ENCODE measurements around the gene LTBP2.

Gene LTBP2

DNA sequence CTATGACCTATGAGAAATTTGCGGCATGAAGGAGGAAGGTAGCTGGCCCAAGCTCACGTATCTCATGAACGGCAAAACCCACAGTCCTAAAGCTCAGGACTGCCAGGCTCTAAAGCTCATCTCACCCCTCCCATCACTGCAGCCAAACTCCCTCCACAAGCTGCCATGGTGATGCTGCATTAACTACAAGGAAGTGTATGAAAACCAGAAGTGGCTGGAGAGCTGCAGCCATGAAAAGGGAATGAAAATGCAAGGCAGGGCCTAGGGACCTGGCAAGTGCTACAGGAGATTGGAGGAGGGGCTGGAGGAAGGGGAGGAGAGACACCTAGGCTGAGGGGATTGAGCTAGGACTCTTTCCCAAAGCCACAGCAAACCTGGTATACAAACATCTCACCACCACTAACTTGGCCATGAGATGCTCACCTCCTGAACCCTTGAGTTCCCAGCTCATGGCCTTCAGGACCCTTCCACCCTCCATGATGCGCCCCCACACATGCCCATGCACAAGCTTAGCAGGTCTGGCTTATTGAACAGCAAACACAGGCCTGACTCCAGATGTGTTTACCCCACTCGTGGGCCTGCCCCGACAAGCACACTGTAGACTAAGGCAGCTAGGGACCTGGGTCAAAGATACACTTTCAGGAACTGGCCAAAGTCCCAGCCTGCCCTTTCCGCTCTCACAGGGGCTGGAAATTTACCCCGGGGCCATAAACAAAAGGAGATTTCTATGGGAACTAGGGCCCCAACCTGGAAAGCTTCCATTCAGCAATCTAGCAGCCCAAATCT is 42.0 kb downstream of the LTBP2 start:
- no peak for DNase-seq

- DNase-seq: no peak
Observed at GRCh38 chr14:74569387-74569786, 42.6 kb downstream of the LTBP2 start.

GRCh38 chr14:74568911-74569310 is 43.1 kb downstream of the LTBP2 start:
- DNase-seq: no peak

GRCh38 chr14:74568380-74568649 is 43.7 kb downstream of the LTBP2 start:
- no peak for DNase-seq

- no peak for DNase-seq
Observed at GRCh38 chr14:74567646-74568379, 44.2 kb downstream of the LTBP2 start.

GRCh38 chr14:74567219-74567618 is 44.8 kb downstream of the LTBP2 start:
- DNase-seq: no peak

DNA sequence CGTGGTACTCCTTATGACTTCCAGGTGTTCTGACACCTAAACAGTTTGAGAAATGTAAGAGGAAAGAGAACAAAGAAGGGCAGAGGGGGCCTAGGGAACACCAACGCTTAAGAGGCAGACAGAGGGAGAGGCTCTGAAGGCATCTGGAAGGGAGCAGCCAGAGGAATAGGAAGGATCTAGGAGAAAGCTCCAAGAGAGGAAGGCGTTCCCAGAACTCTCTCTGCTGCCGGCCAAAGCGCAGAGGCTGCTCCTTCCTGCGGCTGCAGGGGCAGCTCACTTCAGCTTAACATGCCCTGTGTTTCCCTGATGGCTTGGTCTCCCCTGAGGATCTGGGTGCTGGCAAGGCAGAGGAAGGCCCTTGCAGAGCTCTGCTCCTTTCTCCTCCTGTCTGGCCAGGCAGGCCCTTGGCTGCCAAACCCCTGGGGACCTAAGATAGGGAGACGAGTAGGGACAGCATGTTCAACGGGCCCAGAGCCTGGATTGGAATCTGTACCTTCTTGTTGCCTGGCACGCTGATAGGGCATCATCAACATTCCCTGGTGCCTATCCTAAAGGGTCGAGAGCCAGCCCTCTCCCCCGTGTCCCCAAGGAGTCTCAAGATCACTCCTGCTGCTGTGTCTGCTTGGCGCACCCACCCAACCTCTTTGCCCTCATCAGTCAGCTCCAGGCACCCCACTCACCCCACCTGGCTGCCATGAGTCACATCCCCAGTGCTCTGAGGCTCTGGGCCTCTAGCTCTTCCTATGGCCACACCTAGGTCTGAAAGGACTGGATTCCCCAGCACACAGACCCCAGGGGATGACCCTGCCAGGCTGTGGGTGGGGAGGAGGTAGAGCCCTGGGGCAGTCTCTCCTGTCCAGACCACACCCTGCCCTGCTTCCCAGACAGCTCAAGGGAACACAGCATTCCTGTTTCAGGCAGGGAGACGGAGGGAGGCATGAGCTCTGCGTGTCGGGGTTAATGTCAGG is 45.6 kb downstream of the LTBP2 start:
- DNase-seq: no peak

- DNase-seq: no peak
Observed at GRCh38 chr14:74563586-74564159, 48.4 kb downstream of the LTBP2 start.

GRCh38 chr14:74563233-74563585 is 48.8 kb downstream of the LTBP2 start:
- DNase-seq: no peak

GRCh38 chr14:74562515-74563232 is 49.4 kb downstream of the LTBP2 start:
- no peak for DNase-seq

DNA sequence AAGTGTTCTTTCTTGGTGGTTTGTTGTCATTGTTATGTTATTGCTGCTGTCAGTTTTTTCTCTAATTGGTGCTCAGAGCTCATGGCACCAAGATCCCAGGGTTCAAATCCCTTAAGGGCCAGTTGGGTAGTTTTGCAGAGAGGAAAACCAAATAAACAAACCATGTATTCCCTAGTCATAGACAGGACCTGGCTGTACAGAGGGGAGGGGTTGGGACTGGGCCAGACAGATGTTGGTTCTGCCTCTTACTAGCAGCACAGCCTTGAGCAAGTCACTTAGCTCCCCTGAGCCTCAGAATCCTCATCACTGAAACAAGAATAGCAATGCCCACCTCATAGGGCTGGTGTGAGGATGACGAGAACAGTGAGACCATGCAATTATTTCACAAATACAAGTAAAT is 53.4 kb downstream of the LTBP2 start:
- DNase-seq: no peak

DNA sequence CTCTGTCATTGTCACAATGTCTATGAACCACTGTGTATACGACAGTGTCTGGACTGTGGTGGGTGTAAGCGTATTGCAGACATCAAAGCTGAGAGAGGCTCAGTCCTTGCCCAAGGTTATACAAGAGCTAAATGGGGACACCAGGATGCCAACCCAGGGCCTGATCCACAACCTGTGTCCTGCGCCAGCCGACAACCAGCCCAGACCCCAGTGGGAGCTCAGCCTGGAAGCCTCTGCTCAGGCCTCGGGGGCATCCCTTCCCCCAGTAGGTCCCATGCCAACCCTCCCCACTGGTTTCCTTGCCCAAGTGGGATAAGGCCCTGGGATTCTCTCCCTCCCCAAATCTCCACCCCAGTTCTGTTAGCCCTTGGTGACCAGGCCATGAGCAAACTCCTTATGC is 54.3 kb downstream of the LTBP2 start:
- DNase-seq: no peak

GRCh38 chr14:74555476-74556050 is 56.5 kb downstream of the LTBP2 start:
- no peak for DNase-seq

- DNase-seq: no peak
Observed at GRCh38 chr14:74554742-74555362, 57.2 kb downstream of the LTBP2 start.

GRCh38 chr14:74552623-74553022 is 59.4 kb downstream of the LTBP2 start:
- no peak for DNase-seq

DNA sequence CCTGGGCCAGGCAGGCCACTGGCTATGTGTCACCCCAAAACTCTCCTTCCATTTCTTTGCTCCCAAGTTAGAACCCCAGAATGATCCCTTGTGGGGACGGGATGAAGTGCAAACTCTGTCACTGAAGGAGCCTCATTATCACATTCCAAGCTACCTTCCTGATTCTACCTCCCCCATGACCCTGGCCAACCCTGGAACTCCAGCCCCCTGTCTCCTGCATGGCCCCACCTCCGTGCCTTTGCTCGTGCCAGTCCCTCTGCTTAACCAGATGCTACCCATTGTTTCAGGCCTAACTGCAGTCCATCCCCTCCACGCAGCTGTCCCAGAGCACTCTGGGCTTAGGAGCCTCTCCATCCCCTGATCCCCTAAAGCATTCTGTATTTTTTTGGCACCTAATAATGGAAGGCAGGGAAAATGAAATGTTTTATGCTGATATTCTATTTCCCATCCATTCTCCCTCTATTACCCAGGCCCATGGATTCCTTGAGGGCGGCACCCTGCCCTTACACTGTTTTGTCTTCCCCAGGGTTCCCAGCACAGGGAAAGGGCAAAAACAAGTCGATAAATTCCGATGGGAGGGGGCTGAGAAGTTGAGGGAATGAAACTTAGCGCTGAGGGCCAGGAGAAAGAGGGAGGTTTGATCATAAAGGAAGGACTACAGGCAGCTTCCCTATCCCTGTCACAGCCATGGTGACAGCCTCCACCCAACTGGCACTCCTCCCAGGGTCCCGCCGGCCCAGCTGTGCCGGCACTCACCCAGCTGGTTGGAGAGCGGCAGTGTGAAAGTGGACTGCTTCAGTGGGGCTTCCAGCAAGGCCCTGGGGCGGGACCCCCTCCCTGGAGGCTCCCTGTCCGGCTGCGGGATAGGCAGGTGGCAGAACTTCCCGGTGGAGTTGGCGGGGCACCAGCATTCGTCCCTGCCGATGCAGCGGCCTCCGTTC is 60.3 kb downstream of the LTBP2 start:
- DNase-seq: no peak

DNA sequence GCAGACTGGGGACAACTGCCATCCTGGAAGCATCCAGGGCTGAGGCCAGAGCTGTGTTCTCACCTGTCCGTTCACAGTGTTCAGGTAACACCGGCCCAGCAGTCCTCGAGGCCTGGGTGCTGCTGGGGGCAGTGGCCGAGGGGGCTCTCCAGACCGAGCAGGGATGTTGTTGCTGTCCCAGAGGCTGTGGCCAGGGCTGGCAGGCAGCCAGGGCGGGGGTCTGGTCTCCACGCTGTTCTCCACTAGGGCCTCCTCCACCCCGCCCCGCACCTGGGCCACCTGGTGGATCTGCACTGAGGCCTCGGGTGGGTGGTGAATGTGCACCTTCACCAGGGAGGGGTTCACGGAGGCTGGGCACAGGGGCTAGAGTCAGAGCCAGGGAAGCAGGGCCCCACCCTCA is 61.0 kb downstream of the LTBP2 start:
- DNase-seq: no peak

DNA sequence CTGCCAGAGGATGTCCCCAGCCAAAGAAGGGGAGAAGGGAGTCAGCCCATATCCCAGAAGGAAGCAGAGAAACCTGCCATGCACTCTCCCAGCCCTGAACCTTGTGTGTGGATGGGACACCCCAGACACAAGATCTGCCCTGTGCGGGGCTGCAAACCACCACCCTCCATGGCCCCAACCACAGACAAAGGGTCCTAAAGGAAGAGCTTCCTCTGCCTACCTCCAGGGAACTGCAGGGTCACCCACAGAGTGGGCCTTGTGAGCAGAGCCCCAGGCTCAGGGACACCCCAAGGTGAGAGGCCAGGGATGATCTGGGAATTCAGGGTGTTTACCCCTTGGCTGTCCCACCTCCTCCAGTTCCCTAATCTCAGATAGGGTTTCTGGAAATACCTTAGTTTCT is 62.0 kb downstream of the LTBP2 start:
- no peak for DNase-seq

- DNase-seq: no peak
Observed at GRCh38 chr14:74549588-74549987, 62.4 kb downstream of the LTBP2 start.

DNA sequence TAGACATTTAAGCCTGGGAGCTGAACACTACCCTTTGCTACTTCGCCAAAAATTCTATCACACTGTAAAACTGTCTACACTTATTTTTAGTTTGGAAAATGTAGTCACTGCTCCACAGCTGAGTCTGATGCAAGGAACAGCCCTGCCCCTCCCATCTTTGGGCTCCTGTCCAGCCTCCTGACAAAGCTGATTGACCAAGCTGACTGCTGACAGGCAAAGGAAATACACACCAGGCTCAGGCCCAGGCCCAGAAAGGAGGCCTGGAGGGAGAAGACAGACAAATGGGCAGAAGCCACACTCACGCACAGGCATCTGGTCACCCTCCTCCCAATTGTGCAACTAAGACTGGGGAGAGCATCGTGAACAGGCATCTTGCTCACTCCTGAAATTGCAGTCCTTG is 63.2 kb downstream of the LTBP2 start:
- DNase-seq: no peak

All from stimulated activated CD4-positive, alpha-beta T cell treated with anti-CD3 and anti-CD28 coated beads, Interleukin-4, amount 100 ng/mL, for 24 hours (primary cell).